ENCODE data around the gene ZNF407.
A peak's percentile ranks its signal among the peaks of the same experiment; 100 is the strongest.

The ZNF407 gene

DNA sequence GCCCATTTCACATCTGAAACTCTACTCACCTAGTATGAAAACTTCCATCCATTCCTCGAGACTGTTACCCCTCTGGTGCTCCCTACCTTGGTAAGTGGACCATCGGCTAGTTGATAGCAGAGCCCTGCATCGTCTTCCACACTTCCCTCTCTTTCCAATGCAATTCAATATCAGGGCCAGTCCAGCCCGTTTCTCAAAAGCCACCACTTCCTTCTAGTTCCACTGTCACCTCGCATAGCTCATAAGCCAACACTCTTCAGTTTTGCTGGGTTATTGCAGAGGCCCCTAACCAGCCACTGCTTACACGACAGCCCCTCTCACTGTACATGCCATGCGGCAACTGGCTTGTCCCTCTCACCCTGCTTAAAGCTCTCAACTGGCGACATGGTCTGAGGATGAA, 10.2 kb upstream of the ZNF407 start:
- no peak for DNase-seq (ENCODE audit: low read depth in 4 of 4, low spot score in 1 of 4)

DNA sequence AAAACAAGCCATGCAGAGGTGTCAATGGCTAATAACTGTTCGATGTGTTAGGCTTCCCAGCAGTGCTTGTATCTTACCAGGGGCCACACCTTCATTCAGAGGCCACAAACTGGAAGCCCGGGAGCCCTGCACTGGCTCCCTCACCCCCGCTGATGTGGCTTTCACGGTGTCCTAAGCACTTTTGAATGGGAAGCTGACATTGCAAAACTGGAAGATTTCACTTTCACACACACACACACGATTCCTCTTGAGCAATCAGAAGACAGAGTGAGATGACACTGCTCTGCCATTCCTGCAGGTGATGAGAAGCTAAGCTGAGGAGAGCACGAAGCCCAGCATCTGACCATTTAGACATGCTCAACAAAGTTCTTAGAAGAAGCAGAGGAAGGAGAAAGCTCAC, 8.6 kb upstream of the ZNF407 start:
- no peak for DNase-seq (ENCODE audit: low read depth in 4 of 4, low spot score in 1 of 4)

DNA sequence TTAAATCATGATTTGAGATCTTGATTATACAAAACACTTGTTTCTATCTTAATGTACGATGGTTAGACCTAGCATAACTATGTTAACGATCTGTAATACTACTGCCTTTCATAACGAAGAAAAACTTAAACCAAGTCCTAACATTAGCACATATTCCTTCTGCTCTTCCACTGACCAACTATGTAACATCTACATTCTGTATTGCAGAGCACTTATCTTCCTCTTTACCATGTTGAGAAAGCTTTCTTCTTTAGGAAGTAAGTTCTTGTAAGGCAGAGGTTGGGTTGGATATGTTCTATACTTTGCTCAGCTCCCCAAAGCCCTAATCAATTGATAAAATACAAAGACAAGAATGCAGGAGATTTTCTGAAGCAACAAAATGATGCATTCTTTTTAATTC, 7.9 kb upstream of the ZNF407 start:
- no peak for DNase-seq (ENCODE audit: low read depth in 4 of 4, low spot score in 1 of 4)

DNA sequence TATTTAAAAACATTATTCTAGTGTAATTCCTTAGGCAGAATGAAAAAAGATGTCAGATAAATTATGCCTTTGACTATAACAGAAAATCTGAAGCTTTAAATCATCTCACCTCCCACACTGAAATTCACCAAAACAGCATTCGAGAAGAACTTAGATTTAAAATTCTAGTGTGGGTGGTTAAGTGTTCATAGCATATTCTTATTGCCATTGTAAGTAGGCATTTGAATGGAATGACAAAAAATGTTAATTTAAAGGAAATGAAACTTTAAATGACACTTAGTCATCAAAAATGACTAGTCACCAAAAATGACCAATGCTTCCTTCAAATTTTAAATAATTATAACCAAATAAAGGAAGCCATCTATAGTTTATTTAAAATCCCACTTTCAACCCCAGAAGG, 7.0 kb upstream of the ZNF407 start:
- DNase-seq (ENCODE audit: low read depth in 4 of 4, low spot score in 1 of 4): no peak

DNA sequence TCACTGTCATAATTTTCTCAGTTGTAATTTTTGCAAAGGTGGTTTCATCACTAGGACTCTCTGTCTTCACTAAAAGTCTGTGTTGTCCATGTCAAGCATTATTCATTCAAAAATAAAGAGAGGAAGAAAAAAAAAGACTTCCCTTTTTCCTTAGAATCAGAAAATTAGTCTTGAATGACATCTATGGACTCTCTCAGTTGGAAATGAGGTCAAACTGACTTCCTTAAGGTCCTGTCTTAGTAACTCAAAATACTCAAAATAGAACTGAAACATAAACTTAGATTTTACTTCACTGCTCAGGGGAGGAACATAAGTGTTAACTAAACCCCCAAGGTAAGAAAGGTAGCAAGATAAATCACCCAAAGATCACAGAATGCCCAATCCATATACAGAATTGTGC, 2.2 kb upstream of the ZNF407 start:
- no peak for DNase-seq (ENCODE audit: low read depth in 4 of 4, low spot score in 1 of 4)

DNA sequence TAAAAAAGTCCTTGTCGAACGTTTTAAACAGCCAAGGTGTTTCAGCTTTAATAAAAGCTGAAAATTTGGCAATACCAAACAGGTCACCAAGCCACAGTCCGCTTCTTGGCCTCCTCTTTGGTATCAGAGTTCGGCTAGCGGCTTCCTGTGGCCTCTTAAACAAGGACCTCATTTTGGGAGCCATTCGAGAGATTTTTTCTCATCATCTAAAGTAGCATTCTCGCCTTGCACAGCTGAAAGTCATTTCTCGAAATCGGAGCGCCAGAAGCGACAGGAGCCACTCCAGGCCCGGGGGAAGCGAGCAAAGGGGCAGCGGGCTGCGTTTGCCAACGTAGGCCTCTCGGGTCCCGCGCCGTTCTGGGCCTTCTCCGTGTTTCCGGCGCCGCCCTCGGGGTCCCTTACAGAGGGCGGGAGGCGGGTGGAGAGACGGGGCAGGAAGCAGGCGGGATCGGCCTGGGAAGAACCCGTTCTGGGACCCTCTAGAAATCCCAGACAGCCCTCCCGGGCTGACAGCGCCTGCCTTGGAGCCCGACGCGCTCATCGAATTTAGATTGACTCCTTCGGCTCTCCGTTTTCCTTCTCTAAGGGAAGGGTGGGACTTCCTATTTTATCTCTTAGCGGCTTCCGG, 522 bp upstream of the ZNF407 start:
- DNase-seq (ENCODE audit: low read depth in 4 of 4, low spot score in 1 of 4): peak; percentile 41 to 57 (median 48)

DNA sequence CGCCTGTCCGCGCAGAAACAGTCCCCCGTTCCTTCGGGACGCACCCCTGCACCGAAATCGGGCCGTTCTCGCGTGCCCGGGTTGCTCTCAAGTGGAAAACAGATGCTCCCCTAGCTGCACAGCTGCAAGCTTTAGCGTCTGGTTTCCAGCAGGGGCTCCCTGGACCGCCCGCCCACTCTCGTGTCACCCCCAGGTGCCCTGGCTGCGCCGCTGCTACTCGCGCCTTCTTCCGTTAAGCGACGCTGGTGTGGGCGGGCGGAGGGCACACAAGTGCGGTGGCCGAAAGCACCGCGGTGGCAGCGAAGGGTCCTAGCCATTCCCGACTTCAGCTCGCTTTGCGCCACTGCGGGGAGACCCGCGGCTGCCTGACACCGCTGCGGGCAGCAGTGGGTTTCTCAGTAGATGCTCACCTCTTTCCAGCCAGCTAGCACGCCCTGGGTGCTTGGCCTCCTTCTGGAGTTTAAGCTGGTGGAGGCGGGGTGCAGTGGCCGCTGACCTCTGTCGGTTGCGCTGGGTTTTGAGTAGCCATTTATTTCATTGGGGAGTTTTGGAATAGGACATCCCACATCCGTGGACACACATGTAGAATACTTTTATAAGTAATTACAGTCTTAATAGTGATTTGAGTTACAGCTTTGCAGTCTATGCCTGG, 806 bp downstream of the ZNF407 start:
- peak; percentile 33 to 56 (median 48) for DNase-seq (ENCODE audit: low read depth in 4 of 4, low spot score in 1 of 4)

DNA sequence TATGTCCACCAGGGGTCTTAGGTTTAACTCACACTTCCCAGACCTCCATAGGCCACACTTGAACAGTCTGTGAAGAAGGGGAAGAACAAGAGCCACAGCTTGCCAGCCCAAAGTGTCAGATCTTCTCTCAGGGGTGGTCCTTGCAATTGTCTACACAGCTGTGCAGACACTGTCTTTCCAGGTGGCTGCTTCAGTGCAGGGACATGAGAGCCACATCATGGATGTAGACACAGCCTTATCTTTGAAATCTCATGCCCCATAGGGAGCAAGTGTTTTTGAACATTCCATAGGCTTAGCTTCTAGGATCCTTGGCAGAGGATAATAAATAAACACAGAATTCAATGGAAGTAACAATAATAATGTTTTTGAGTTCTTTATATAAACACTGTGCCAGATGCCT, 6.7 kb downstream of the ZNF407 start:
- DNase-seq (ENCODE audit: low read depth in 4 of 4, low spot score in 1 of 4): no peak

DNA sequence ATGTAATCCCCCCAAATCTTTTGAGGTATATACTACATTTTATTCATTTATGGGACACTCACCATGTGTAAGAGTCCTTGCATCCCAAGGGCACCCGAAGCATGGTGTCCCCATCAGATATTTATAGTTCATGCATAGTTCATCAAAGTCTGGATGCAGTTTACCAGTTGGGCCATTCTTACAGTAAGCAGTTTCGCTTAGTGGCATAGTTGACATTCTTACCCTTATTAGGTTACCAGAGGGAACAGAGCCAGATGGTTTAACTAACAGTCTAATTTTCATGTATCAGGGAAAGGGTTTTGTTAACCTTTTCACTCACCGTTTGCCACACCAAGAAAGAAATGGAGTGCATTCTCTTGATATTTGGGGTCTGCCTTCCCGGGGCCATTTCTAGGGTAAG, 7.1 kb downstream of the ZNF407 start:
- no peak for DNase-seq (ENCODE audit: low read depth in 4 of 4, low spot score in 1 of 4)

DNA sequence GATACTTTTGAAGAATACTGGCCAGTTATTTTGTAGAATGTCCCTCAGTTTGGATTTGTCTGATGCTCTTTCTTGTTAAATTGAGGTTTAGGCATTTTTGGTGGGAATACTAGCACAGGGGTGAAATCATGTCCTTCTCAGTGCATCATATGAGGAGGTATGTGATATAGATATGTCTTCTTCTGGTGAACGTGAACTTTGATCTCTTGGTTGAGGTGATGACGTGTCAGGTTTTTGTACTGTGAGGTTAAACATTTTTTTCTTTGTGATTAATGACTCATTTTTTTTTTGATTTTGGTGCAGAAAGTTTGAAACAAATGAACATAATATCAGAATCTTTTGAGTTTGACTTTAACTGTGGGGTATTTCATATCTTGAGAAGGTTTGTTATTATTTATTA, 11.0 kb downstream of the ZNF407 start:
- no peak for DNase-seq (ENCODE audit: low read depth in 4 of 4, low spot score in 1 of 4)

DNA sequence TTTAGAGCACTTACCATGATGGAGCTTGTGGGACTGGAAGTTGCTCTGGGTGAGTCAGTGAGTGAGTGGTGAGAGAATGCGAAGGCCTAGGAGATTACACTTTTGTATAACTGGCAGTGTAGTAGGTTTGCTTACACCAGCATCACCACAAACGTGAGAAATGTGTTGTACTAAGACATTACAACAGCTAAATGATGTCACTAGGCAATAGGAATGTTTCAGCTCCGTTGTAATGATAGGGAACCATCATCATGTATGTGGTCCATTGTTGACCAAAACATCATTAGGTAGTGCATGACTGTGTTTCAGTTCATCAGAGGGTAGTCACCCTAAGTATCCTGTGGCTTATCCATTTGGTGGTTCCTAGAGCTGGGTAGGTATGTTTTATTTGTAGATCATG, 11.9 kb downstream of the ZNF407 start:
- no peak for DNase-seq (ENCODE audit: low read depth in 4 of 4, low spot score in 1 of 4)

DNA sequence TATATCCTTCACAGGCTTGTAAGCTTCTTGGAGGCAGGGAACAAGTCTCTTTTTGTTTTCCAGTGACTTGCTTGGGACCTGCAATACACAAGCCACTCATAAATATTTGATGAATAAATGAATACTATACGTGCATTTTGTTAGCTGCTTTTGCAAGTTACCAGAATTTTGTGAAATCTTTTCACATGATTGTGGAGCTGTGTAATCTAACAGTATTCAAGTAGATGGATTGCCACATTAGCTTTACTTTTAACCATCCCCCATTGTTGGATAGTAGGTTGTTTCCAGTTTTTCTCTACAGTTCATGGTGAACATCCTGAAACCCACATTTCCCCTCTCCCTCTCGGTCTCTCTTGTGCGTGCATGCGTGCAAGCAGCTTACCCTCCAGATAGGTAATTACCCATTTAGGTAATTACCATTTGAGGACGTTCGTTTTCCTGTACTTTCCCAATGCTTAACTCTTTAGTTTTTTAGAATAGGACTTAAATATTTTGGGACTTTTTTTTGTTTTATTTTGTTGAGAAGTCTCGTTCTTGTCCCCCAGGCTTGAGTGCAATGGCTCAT, 12.5 kb downstream of the ZNF407 start:
- DNase-seq (ENCODE audit: low read depth in 4 of 4, low spot score in 1 of 4): no peak

DNA sequence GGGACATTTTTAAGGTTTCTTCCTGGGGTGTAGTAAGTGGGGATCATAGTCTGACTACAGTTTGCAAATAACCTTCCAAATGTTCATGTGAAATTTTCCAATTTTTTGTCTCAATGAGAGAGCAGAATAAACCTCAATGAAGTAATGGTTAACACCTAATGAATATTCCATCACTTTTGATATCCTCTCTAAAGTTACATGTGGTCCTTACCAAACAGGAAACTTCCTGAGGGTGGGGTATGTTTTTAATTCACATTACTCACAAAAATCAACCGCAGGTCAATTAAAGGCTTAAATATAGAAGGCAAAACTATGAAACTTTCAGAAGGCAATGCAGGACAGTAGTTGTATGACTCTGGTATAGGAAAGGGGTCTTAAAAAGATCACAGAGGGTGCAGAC, 13.2 kb downstream of the ZNF407 start:
- no peak for DNase-seq (ENCODE audit: low read depth in 4 of 4, low spot score in 1 of 4)

DNA sequence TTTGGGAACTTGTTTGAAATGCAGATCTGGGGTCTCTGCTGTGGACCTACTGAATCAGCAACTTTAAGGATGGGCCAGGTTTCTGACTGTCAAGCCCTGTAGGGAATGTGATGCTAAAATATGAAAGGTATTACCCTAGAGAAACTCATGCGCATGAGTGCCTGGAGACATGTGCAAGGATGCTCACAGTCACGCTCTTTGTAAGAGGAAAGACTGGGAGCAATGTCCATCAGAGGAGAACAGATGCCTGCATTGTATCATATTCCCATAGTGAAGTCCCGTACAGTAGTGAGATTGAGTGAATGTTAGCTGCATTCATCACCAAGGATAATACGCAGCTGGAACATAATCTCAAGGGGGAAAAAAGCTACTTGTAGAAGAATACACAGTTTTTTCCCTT, 14.1 kb downstream of the ZNF407 start:
- no peak for DNase-seq (ENCODE audit: low read depth in 4 of 4, low spot score in 1 of 4)

DNA sequence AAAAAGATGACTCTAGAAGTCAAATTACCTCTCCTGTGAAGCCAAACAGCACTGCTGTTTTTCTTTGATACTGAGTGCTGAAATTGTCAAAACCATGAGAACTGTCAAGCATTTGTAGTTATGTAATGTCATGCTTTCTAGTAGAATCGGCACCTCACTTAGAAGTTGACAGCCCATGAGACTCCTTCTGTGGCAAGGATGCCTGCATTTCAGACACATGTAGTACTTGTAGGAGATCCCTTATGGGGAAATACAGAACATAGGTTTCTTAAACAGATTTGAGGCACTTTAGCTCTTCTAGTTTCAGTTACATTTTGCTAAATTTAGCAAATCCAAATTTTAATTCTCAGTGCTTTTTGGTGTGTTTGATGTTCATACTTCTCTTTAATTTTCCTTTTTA, 15.7 kb downstream of the ZNF407 start:
- no peak for DNase-seq (ENCODE audit: low read depth in 4 of 4, low spot score in 1 of 4)

DNA sequence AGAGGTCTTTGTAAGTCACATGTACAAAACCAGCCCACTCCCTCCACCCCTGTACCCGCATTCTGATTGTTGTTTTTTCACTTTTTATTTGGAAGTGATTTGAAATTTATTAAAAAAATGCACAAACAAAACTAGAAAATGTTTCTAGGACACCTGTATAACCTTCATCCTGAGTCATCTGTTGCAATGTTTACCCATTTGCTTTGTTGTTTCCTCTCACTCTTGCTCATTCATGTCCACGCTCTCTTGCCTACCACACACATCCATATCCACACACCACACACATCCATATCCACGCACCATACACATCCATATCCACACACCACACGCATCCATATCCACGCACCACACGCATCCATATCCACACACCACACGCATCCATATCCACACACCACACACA, 18.8 kb downstream of the ZNF407 start:
- no peak for DNase-seq (ENCODE audit: low read depth in 4 of 4, low spot score in 1 of 4)

DNA sequence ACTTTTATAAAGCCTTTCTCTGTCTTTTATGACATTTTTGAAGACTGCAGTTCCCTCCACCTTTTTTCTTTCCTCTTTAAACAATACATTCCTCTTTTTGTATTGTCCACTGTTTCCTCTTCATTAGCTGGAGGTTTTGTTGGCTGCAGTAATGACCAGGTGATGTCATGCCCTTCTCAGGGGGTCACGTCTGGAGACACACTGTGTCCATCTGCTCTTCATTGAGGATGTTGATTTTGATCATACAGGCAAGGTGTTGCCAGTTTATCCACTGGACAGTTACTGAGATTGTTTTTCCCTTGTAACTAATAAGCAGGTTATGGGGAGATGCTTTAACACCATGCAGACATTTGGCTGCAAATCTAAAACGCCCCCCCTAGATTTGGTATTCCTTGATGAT, 19.8 kb downstream of the ZNF407 start:
- DNase-seq (ENCODE audit: low read depth in 4 of 4, low spot score in 1 of 4): no peak

DNA sequence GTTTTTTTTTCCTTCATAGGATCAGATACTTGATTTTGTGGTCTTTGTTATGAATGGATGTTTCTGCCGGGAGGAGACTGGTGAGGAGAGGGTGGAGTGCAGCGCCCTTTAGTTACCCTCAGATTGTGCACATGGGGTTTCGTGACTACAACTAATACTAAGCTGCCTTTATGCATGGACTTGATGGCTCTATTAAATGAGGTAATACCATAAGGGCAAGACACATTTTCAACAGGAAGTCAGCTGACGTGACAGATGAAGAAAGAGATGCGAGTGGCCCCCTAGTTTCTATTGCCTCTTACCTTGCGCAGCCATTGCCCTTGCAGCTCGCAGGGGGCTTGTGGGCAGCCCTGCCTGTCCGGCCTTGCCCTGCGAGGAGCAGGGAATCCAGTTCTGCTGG, 24.4 kb downstream of the ZNF407 start:
- no peak for DNase-seq (ENCODE audit: low read depth in 4 of 4, low spot score in 1 of 4)

DNA sequence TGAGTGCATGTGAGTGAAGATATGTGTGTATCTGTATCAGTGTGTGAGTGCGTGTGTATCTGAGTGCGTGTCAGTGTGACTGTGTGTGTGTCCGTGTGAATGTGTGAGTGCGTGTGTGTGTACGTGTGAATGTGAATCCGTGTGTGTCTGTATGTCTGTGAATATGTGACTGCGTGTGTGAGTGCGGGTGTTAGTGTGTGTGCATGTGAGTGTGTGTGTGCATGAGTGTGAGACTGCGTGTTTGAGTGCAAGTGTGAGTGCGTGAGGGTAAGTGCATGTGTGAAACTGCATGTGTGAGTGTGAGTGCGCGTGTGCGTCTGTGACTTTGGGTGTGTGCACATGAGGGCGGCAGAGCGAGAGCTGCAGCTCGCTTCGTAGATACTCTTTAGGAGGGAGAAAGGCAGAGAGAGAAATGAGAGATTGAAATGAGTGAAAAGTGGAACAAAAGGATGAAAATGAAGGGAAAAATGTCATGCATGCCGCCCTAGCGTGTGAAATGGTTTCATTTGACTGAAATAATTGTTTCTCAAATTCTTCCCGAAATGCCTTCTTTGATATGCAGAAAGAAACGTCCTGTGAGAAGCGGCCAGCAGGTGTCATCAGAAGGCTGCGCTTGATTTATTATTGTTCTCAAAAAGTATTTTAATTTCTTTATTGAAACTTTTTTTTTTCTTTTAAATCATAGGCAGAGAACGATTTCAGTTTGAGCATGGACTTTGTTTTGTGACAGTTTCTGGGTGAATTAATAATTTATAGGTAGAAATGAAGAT, 25.6 kb downstream of the ZNF407 start:
- no peak for DNase-seq (ENCODE audit: low read depth in 4 of 4, low spot score in 1 of 4)

DNA sequence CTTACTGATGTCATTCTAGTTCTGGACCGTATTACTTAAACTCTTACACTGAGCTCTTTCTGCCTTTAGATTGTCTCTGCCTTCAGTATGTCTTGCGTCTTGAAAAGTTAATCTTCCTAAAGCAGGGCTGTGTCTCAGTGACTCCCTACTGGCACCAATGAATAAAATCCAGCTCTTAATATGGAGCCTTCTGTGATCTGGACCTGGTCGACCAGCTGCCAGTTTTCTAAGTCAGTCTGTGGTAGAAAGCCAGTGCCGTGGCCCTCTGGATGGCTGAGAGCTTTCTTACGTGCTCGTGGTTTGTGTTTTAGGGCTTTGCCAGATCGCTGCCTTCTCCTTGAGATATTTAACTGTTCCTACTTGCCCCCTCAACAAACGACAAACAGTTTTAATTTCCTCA, 26.8 kb downstream of the ZNF407 start:
- DNase-seq (ENCODE audit: low read depth in 4 of 4, low spot score in 1 of 4): no peak

DNA sequence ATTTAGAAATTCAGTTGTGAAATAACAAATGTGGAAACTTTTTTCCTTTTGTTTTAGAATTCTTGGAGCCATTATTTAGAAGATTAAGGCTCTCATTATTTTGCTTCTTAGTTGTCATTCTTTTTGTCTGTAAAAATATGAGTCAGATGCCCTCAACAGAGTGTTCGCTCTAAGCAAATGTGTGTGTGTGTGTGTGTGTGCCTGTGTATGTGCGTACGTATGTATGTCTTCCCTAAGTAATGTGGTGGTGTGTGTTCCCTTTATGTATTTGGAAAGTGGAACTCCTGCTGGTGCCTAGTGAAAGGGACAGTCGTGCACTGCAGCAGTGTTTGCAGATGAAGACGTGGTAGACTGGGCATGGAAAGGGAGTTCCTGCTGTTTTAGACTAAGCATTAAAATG, 27.5 kb downstream of the ZNF407 start:
- no peak for DNase-seq (ENCODE audit: low read depth in 4 of 4, low spot score in 1 of 4)
